IMR-90 (cell line): ENCODE measurements around the gene MARCOL. TPM values are rescaled to one million over a fixed set of nuclear protein-coding genes. Genes with fewer than 3 reads are reported as not detected.

Experiments
- ATAC-seq: fragments of 200-7000 bp; cut with Tn5 transposase; 2 replicates; pipeline ENCODE4 v1.9.1; 2020; ENCODE audit warnings: low read depth, mild to moderate bottlenecking, moderate library complexity
- BruUV-seq: library from RNA; stranded (reverse); fragments of 400-500 nt; replicated peaks from 2 replicates; lab custom pipeline; 2021; lab: Mats Ljungman, UMichigan
- CTCF ChIA-PET: fragments of 300-600 bp; formaldehyde crosslinking; extraction: SDS; loops from one replicate; lab custom pipeline; 2021; ENCODE audit warnings: antibody characterized with exemption; lab: Yijun Ruan, JAX
- POLR2A ChIA-PET: fragments of 300-600 bp; sonication (Branson Sonifier 250); formaldehyde crosslinking; loops from one replicate; lab custom pipeline; 2022; ENCODE audit warnings: antibody characterized with exemption; ENCODE audit not compliant: unreplicated experiment; lab: Charles Lee
- DNase-seq: peaks from one replicate; pipeline ENCODE4 v3.0.0; 2013
- H2AFZ ChIP-seq: replicated peaks from 2 replicates; pipeline ENCODE3; 2013; ENCODE audit warnings: low read length, mild to moderate bottlenecking; ENCODE audit not compliant: poor library complexity
- H2AK5ac ChIP-seq: 2 replicates; pipeline ENCODE4 v1.6.1; 2013; ENCODE audit warnings: low read depth, low read length, inconsistent platforms
- H2AK9ac ChIP-seq: replicated peaks from 2 replicates; pipeline ENCODE3; 2013; ENCODE audit warnings: mild to moderate bottlenecking, low read depth, low read length, moderate library complexity; ENCODE audit not compliant: poor library complexity
- H2BK120ac ChIP-seq: 2 replicates; pipeline ENCODE4 v1.6.1; 2013; ENCODE audit warnings: low read depth, low read length, inconsistent platforms
- H2BK15ac ChIP-seq: 3 replicates; pipeline ENCODE4 v1.6.1; 2013; ENCODE audit warnings: low read depth, low read length, inconsistent platforms
- H2BK20ac ChIP-seq: 2 replicates; pipeline ENCODE4 v1.6.1; 2013; ENCODE audit warnings: low read depth, mild to moderate bottlenecking, inconsistent platforms, low read length, moderate library complexity
- H2BK5ac ChIP-seq: 2 replicates; pipeline ENCODE4 v1.6.1; 2013; ENCODE audit warnings: mild to moderate bottlenecking, low read depth, low read length, inconsistent platforms; ENCODE audit not compliant: poor library complexity, severe bottlenecking
- H3K14ac ChIP-seq: replicated peaks from 2 replicates; pipeline ENCODE4 v1.6.1; 2013; ENCODE audit warnings: low read depth, low read length, inconsistent platforms
- H3K18ac ChIP-seq: 2 replicates; pipeline ENCODE4 v1.6.1; 2013; ENCODE audit warnings: low read depth, low read length, control low read depth
- H3K23ac ChIP-seq: 2 replicates; pipeline ENCODE4 v1.6.1; 2013; ENCODE audit warnings: low read depth, low read length, inconsistent platforms
- H3K27ac ChIP-seq: 2 replicates; pipeline ENCODE4 v1.5.1; 2013; ENCODE audit warnings: mild to moderate bottlenecking, control low read depth, low read length; ENCODE audit not compliant: insufficient read depth
- H3K27me3 ChIP-seq: 2 replicates; pipeline ENCODE4 v1.6.1; 2013; ENCODE audit warnings: low read length; ENCODE audit not compliant: control insufficient read depth, insufficient read depth
- H3K36me3 ChIP-seq: 2 replicates; pipeline ENCODE4 v1.6.1; 2013; ENCODE audit warnings: low read length, mixed read lengths; ENCODE audit not compliant: control insufficient read depth, insufficient read depth
- H3K4ac ChIP-seq: 2 replicates; pipeline ENCODE4 v1.6.1; 2013; ENCODE audit warnings: low read depth, low read length, inconsistent platforms
- H3K4me1 ChIP-seq: 2 replicates; pipeline ENCODE4 v1.6.1; 2013; ENCODE audit warnings: low read length, mixed read lengths; ENCODE audit not compliant: control insufficient read depth, insufficient read depth
- H3K4me2 ChIP-seq: 2 replicates; pipeline ENCODE4 v1.6.1; 2013; ENCODE audit warnings: low read depth, mild to moderate bottlenecking, control low read depth, low read length, moderate library complexity
- H3K4me3 ChIP-seq: 2 replicates; pipeline ENCODE4 v1.5.1; 2013; ENCODE audit warnings: low read depth, mild to moderate bottlenecking, control low read depth, low read length, moderate library complexity; ENCODE audit not compliant: insufficient read depth
- H3K56ac ChIP-seq: 2 replicates; pipeline ENCODE4 v1.6.1; 2013; ENCODE audit warnings: low read length, inconsistent platforms; ENCODE audit not compliant: insufficient read depth; ENCODE audit errors: extremely low read depth
- H3K79me1 ChIP-seq, 2 experiments: 2 replicates each; pipeline ENCODE4 v1.6.1; 2013; ENCODE audit warnings: low read length in 2 of 2, inconsistent platforms in 1 of 2, low read depth in 1 of 2
- H3K9ac ChIP-seq: 2 replicates; pipeline ENCODE4 v1.6.1; 2013; ENCODE audit warnings: low read depth, low read length, control low read depth
- H3K9me1 ChIP-seq: 2 replicates; pipeline ENCODE4 v1.6.1; 2013; ENCODE audit warnings: low read length, inconsistent platforms; ENCODE audit not compliant: insufficient read depth
- H3K9me3 ChIP-seq: 2 replicates; pipeline ENCODE4 v1.6.1; 2013; ENCODE audit warnings: low read length; ENCODE audit not compliant: control insufficient read depth, insufficient read depth
- H4K20me1 ChIP-seq: 2 replicates; pipeline ENCODE4 v1.6.1; 2013; ENCODE audit warnings: low read length, inconsistent platforms; ENCODE audit not compliant: insufficient read depth
- H4K5ac ChIP-seq: 2 replicates; pipeline ENCODE4 v1.6.1; 2013; ENCODE audit warnings: mild to moderate bottlenecking, low read depth, low read length, control low read depth
- H4K8ac ChIP-seq, 2 experiments: 2 replicates each; pipeline ENCODE4 v1.6.1; 2013; ENCODE audit warnings: low read depth in 2 of 2, low read length in 2 of 2, control low read depth in 1 of 2, inconsistent platforms in 1 of 2
- H4K91ac ChIP-seq: 2 replicates; pipeline ENCODE4 v1.6.1; 2013; ENCODE audit warnings: low read depth, low read length, inconsistent platforms; ENCODE audit not compliant: insufficient read depth
- BHLHE40 ChIP-seq: fragments of 150-350 bp; IDR thresholded peaks from 2 replicates; pipeline ENCODE4 v1.6.1; 2016; ENCODE audit warnings: mild to moderate bottlenecking, low read depth, low read length
- CTCF ChIP-seq: conservative IDR thresholded peaks from 2 replicates; pipeline ENCODE4 v1.5.1; 2012; ENCODE audit warnings: mild to moderate bottlenecking, low read depth, low read length, improper control_type of control experiment
- RAD21 ChIP-seq: IDR thresholded peaks from 2 replicates; pipeline ENCODE4 v1.6.1; 2012; ENCODE audit warnings: low read length, improper control_type of control experiment
- SMC3 ChIP-seq: fragments of 150-350 bp; IDR thresholded peaks from 2 replicates; pipeline ENCODE4 v1.6.1; 2016; ENCODE audit warnings: low read depth, mild to moderate bottlenecking, antibody characterized with exemption, low read length, moderate library complexity
- WGBS, 2 experiments: methylation state at CpG; one replicate each; pipeline versions ENCODE4 v1.1.5 to v1.1.7; 2013; ENCODE audit warnings: missing lambda C conversion rate in 2 of 2; ENCODE audit not compliant: insufficient read length in 1 of 2; ENCODE audit errors: extremely low coverage in 2 of 2; 5-methylcytosine and 5-hydroxymethylcytosine counted together
- dilution Hi-C: fragments of 300-500 bp; cut with HindIII; formaldehyde crosslinking; loops from one replicate; pipeline ENCODE4 v1.14.3; 2018; ENCODE audit warnings: low sequenced_read_pairs; ENCODE audit not compliant: unreplicated experiment
- in situ Hi-C: fragments of 300-500 bp; cut with MboI; formaldehyde crosslinking; loops from 3 replicates; pipeline ENCODE4 v1.14.3; 2019; ENCODE audit warnings: low sequenced_read_pairs, inconsistent platforms, mixed read lengths
- intact Hi-C: fragments of 100-400 bp; cut with micrococcal nuclease; formaldehyde crosslinking; loops from 2 replicates; pipeline ENCODE4 v1.10.0; 2022
- microRNA-seq, 2 experiments: library from miRNA; stranded (forward) in 1 of 2; unstranded in 1 of 2; fragments of 10-50 nt in 1 of 2; fragments of <30 nt in 1 of 2; gene quantifications in 1 of 2; microRNA quantifications in 1 of 2; one replicate each; pipeline versions ENCODE3 to v1.1.0; 2013 to 2020; ENCODE audit not compliant: insufficient read depth in 1 of 2, insufficient read length in 1 of 2, unreplicated experiment in 1 of 2
- polyA plus RNA-seq, 3 experiments: library from polyadenylated mRNA; depleted of rRNA; stranded (reverse); fragments of >200 nt; gene quantifications; 2 replicates each; pipeline ENCODE4 v1.2.3, GENCODE V29; 2012; ENCODE audit warnings: low replicate concordance in 1 of 3
- small RNA-seq, 5 experiments: library from RNA; depleted of rRNA; stranded (forward); fragments of <200 nt; gene quantifications; one replicate each; pipeline ENCODE3, GENCODE V24; 2012
- total RNA-seq: library from RNA; depleted of rRNA; stranded (reverse); fragments of >200 nt; gene quantifications from 2 replicates; pipeline ENCODE4 v1.2.3, GENCODE V29; 2012; rRNA removed

MARCOL gene
- total and polyA plus RNA-seq, 2 of the 4 experiments (the other 2 are of a cell fraction) = not detected

GRCh38 chr5:148290271-148291195 lies 52.2 kb downstream of the MARCOL start:
- Histone ChIP-seq H3K14ac (no peak overlapping the region), H3K9me3 (no peaks in the 10 kb centered on the region), H4K8ac (no peak overlapping the region), H3K23ac (no peak overlapping the region), H3K18ac (no peak overlapping the region), H2BK20ac (no peak overlapping the region), H4K5ac (no peak overlapping the region), H2AK5ac (no peak overlapping the region), H3K4ac (no peak overlapping the region), H3K27ac (no peak overlapping the region), H3K56ac (no peak overlapping the region), H3K4me2 (no peak overlapping the region), H3K9ac (no peak overlapping the region), H3K9me1 (no peaks in the 10 kb centered on the region), H3K27me3 (no peaks in the 10 kb centered on the region), H2BK5ac (no peak overlapping the region), H3K4me1 (no peaks in the 10 kb centered on the region), H2BK15ac (no peak overlapping the region), H2BK120ac (no peak overlapping the region), H4K91ac (no peak overlapping the region), H2AK9ac (no peak overlapping the region), H3K79me1 (no peaks in the 10 kb centered on the region), H3K4me3 (no peak overlapping the region), H4K20me1 (no peaks in the 10 kb centered on the region), H2AFZ (no peak overlapping the region), H3K36me3 (no peaks in the 10 kb centered on the region)
- POLR2A ChIA-PET = no interaction called here
- ATAC-seq = peak; percentile 54
- CTCF ChIA-PET = interaction anchor here (0.8 to 1.7 kb wide), 7 partner anchors 9 to 440 kb away, joined by 3 to 8 read pairs (median 3); no protein-coding TSS in a partner anchor
- dilution Hi-C loops (no loop called here), in situ Hi-C loops (no loop called here), intact Hi-C loops (loop anchor here (1.0 to 5.0 kb wide), 3 partner anchors 84 to 441 kb away; no protein-coding TSS in a partner anchor)
- TF ChIP-seq RAD21 (peak; percentile 52), CTCF (peak; percentile 50), SMC3 (peak; percentile 31; the same call in 1 of the 2 replicates), BHLHE40 (no peak)
- DNase-seq = peak; percentile 19
- BruUV-seq = no TSS peak
- 50% methylated on average over 1 of the region's 6 CpGs; no CpG with 5 or more reads in 1 of the 2 experiments for WGBS, 2 experiments

Small RNAs within 50 kb of the gene (microRNA-seq; reads per million reads assigned to microRNA genes)
- not detected for gene HMGN1P16 (ENCODE audit: insufficient read depth, insufficient read length)

Small RNAs within 50 kb of the gene (small RNA-seq; reads per million reads assigned to genes)
- gene HMGN1P16 = 0 reads per million in 5 experiments

Other genes with a start within 250 kb of the MARCOL start
- gene SPINK5, start 174.5 kb upstream of the MARCOL start, total RNA-seq = not detected in 2 replicates
- not detected in 2 replicates for gene SPINK5, start 174.5 kb upstream of the MARCOL start, polyA plus RNA-seq (2012; rRNA removed)
- not detected in 2 replicates for gene SPINK14, start 70.0 kb upstream of the MARCOL start, total RNA-seq
- not detected in 2 replicates for gene SPINK14, start 70.0 kb upstream of the MARCOL start, polyA plus RNA-seq (2012; rRNA removed)
- gene SPINK6, start 35.5 kb upstream of the MARCOL start, total RNA-seq = not detected in 2 replicates
- gene SPINK6, start 35.5 kb upstream of the MARCOL start, polyA plus RNA-seq (2012; rRNA removed) = not detected in 2 replicates
- not detected in 2 replicates for gene SPINK13, start 30.3 kb downstream of the MARCOL start, total RNA-seq
- gene SPINK13, start 30.3 kb downstream of the MARCOL start, polyA plus RNA-seq (2012; rRNA removed) = not detected in 2 replicates
- not detected in 2 replicates for gene SPINK7, start 73.9 kb downstream of the MARCOL start, total RNA-seq
- gene SPINK7, start 73.9 kb downstream of the MARCOL start, polyA plus RNA-seq (2012; rRNA removed) = not detected in 2 replicates
- gene SPINK9, start 97.0 kb downstream of the MARCOL start, total RNA-seq = not detected in 2 replicates
- not detected in 2 replicates for gene SPINK9, start 97.0 kb downstream of the MARCOL start, polyA plus RNA-seq (2012; rRNA removed)
- 70.1 and 86.7 TPM in 2 replicates for gene FBXO38, start 145.4 kb downstream of the MARCOL start, total RNA-seq
- 10.2 and 14.9 TPM in 2 replicates for gene FBXO38, start 145.4 kb downstream of the MARCOL start, polyA plus RNA-seq (2012; rRNA removed)